Measurements from ENCODE around the gene RAPGEF1.
A peak's percentile ranks its signal among the peaks of the same experiment; 100 is the strongest.

RAPGEF1 gene

DNA sequence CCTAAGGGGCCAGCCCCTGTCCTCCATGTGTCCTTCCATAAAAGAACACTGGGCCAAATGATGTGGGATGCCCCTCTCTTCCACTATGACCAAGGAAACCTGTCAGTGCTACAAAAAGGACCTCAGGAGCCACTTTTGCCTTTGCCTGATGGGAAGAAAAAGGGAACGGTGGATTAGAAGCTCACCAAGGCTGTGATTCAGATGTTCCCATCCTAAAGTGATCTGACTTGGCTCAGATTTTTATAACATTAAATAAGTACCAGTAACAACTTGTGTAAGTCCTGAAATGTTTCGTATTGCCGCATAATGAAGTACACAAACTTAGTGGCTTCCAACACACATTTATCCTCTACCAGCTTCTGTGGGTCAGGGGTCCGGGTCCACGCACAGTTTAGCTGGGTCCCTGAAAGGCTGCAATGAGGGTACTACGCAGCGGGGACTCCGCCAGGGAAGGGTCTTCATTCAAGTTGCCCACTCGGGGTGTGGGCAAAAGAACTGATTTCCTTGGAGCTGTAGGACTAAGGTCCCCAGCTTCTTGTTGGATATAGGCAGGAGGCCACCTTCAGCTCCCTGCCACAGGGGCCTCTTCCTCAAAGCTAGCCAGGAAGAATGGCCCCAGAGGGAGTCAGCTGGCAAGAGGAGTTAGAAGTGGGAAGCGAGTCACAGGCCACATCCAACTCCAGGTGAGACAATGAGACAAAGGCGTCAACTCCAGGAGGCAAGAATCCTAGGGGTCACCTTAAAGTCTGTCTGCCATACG lies 60.4 kb downstream of the RAPGEF1 start:
- TF ChIP-seq POLR2AphosphoS5 (IDR thresholded peaks at IDR 0.05; ENCODE audit: borderline replicate concordance, low read depth, low read length) (no peak), FOXP2 (optimal IDR thresholded peaks at IDR 0.05; ENCODE audit: control extremely low read depth, extremely low read length, insufficient read depth) (no peak), EZH2 (IDR thresholded peaks at IDR 0.05) (no peak)
- H3K4me3 ChIP-seq, result 0 out of 2 replicates have a peak overlapping the region, but pooled peaks have one; percentile 39
- no peaks in the 10 kb centered on the region for H3K36me3 ChIP-seq (ENCODE audit: insufficient read depth, low read length)
- H3K9me3 ChIP-seq (ENCODE audit: low read depth, low read length), result no peaks in the 10 kb centered on the region
- H3K9ac ChIP-seq (ENCODE audit: insufficient read length), result no peak overlapping the region
- H3K27ac ChIP-seq, result no peak overlapping the region
- no peak for DNase-seq (ENCODE audit: low read depth, low spot score)

DNA sequence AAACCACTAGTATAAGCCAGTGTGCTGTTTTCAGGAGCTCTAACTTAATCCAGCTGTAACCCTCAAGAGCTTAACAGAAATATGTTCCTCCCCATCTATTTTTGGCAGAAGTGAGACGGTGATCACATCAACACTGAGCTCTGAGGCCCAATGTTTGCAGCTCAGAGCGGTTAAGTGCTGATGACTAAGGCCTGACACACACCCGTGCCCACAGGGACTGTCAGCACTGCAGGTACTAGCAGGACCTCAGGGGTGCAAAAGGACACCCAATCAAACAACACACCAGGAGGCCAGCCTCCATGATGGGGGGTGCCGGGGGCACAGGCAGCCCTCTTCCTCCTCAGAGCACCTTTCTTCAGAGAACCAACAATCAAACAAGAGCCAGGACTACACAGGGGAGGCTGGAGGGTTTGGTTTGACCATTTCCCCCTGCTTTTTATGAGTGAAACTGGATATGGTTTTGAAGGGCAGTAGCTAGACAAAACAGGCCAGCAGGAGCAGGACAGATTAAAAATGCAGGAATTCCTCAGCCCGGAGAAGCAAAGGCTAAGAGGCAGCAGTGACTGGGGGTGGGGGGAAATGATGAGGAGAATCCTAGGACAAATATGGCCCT lies 61.3 kb downstream of the RAPGEF1 start:
- H3K36me3 ChIP-seq (ENCODE audit: insufficient read depth, low read length), result no peaks in the 10 kb centered on the region
- no peak for TF ChIP-seq FOXP2 (optimal IDR thresholded peaks at IDR 0.05; ENCODE audit: control extremely low read depth, extremely low read length, insufficient read depth)
- TF ChIP-seq EZH2 (IDR thresholded peaks at IDR 0.05), result no peak
- no peak for TF ChIP-seq POLR2AphosphoS5 (IDR thresholded peaks at IDR 0.05; ENCODE audit: borderline replicate concordance, low read depth, low read length)
- H3K4me3 ChIP-seq, result peak overlapping the region; percentile 55
- H3K9me3 ChIP-seq (ENCODE audit: low read depth, low read length), result no peaks in the 10 kb centered on the region
- H3K9ac ChIP-seq (ENCODE audit: insufficient read length), result no peak overlapping the region
- H3K27ac ChIP-seq, result peak overlapping the region; percentile 78; the same call in 1 of the 2 replicates
- no peak for DNase-seq (ENCODE audit: low read depth, low spot score)

DNA sequence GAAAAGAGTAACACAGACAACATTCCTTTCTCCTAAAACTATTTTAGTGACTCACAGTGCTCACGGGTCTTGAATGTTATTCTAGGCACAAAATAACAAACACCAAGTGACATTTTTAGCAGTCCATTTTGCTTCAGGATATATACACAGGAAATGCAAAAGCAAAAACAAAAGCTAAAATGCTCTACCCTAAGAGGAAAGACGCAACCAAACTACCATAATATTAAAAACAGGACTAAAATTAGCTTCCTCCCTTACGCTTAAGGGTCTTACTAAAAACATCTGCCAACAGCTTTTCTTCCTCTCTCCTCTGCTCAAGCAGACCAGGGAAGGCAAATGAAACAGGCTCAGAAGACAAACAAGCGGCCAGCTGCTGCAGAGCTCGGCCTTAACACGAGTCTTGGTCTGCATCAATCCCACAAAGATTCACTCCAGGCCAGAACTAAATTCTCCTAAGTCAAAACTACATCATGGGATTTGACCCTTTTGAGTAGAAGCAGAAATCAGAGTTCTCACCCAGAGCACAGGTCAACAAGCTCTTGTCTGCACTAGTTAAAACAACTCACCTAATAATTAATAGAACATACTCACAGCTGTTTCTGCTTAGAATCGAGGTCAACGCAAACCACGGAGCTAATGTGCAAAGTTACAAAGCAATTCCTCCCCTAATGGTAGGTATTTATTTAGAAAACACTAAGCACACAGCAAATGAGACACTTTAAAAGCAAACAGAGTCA lies 62.3 kb downstream of the RAPGEF1 start:
- Histone ChIP-seq H3K4me3 (peak overlapping the region; percentile 55), H3K27ac (peak overlapping the region; percentile 78), H3K9me3 (ENCODE audit: low read depth, low read length) (no peaks in the 10 kb centered on the region), H3K9ac (ENCODE audit: insufficient read length) (no peak overlapping the region), H3K36me3 (ENCODE audit: insufficient read depth, low read length) (no peaks in the 10 kb centered on the region)
- TF ChIP-seq EZH2 (IDR thresholded peaks at IDR 0.05) (no peak), FOXP2 (optimal IDR thresholded peaks at IDR 0.05; ENCODE audit: control extremely low read depth, extremely low read length, insufficient read depth) (no peak), POLR2AphosphoS5 (IDR thresholded peaks at IDR 0.05; ENCODE audit: borderline replicate concordance, low read depth, low read length) (no peak)
- DNase-seq (ENCODE audit: low read depth, low spot score), result peak; percentile 18

DNA sequence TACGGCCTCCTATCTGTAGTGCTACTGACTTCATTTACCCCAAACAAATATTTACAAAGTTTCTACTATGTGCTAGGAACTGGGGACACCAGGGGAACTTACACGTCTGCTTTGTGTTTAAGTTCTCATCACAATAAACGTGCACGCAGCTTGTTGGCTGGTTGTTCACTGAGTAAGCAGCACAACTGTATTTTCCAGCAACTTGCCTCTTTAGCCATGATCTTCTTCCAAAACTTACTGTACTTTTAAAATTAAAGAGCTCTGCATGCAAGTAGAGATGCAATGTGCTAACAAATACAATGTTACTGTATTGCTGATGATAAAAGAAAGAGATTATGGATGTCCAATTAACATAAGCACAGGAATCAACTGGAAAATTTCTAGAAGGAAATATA lies 62.8 kb downstream of the RAPGEF1 start:
- no peak overlapping the region for H3K9ac ChIP-seq (ENCODE audit: insufficient read length)
- no peaks in the 10 kb centered on the region for H3K36me3 ChIP-seq (ENCODE audit: insufficient read depth, low read length)
- peak overlapping the region; percentile 78 for H3K27ac ChIP-seq
- no peak for TF ChIP-seq FOXP2 (optimal IDR thresholded peaks at IDR 0.05; ENCODE audit: control extremely low read depth, extremely low read length, insufficient read depth)
- TF ChIP-seq EZH2 (IDR thresholded peaks at IDR 0.05), result no peak
- TF ChIP-seq POLR2AphosphoS5 (IDR thresholded peaks at IDR 0.05; ENCODE audit: borderline replicate concordance, low read depth, low read length), result no peak
- H3K9me3 ChIP-seq (ENCODE audit: low read depth, low read length), result no peaks in the 10 kb centered on the region
- DNase-seq (ENCODE audit: low read depth, low spot score), result no peak
- H3K4me3 ChIP-seq, result peak overlapping the region; percentile 55

DNA sequence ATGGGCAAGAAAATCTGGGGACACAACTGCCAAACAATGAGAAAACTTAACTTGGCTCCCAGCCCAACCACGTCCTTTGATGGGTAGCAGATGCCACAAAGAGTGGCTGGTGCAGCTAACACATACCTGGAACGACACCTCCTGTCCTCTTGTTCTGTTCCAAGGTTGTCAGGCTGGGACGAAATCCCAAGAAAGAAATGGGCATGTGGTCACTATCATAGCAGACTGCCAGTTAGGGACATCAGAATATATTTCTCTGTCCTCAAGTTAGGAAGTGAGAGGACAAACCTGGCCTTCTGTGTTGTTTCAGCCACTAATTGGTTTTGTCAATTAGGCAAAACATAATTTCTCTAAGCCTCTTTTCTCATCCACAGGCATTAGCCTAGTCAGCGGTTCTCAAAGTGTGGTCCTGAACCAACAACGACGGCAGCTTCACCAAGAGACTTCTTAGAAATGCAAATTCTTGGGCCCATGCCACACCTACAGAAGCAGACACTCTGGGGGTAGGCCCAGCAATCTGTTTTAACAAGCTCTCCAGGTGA lies 63.4 kb downstream of the RAPGEF1 start:
- no peak for TF ChIP-seq FOXP2 (optimal IDR thresholded peaks at IDR 0.05; ENCODE audit: control extremely low read depth, extremely low read length, insufficient read depth)
- no peak for TF ChIP-seq POLR2AphosphoS5 (IDR thresholded peaks at IDR 0.05; ENCODE audit: borderline replicate concordance, low read depth, low read length)
- no peak for TF ChIP-seq EZH2 (IDR thresholded peaks at IDR 0.05)
- no peak for DNase-seq (ENCODE audit: low read depth, low spot score)
- no peaks in the 10 kb centered on the region for H3K9me3 ChIP-seq (ENCODE audit: low read depth, low read length)
- no peak overlapping the region for H3K4me3 ChIP-seq
- H3K27ac ChIP-seq, result peak overlapping the region; percentile 78
- H3K9ac ChIP-seq (ENCODE audit: insufficient read length), result no peak overlapping the region
- no peaks in the 10 kb centered on the region for H3K36me3 ChIP-seq (ENCODE audit: insufficient read depth, low read length)

DNA sequence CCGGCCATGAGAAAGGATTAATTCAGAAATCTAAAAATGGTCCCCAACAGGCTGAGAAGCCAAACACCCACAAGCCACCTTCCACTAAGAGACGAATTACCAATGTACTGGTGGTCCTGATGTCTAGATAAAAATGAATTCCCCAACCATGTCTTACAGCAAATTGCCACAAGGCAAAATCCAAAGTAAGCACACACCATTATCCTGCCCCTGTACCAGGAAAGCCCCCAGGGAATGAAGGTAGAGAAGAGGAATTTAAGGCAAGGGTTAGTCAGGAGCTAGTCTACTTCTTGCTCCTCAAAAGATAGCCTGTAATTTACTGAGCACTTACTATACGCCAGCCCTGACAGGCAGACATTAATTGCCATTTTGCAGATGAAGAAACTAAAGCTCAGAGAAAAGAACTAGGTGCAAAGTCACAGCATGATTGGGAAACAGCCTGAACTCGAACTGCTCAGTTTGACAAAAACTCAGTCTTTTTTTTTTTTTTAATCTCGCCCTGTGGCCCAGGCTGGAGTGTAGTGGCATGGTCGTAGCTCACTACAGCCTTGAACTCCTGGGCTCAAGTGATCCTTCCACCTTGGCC lies 64.3 kb downstream of the RAPGEF1 start:
- no peaks in the 10 kb centered on the region for H3K9me3 ChIP-seq (ENCODE audit: low read depth, low read length)
- TF ChIP-seq POLR2AphosphoS5 (IDR thresholded peaks at IDR 0.05; ENCODE audit: borderline replicate concordance, low read depth, low read length) (no peak), EZH2 (IDR thresholded peaks at IDR 0.05) (no peak), FOXP2 (optimal IDR thresholded peaks at IDR 0.05; ENCODE audit: control extremely low read depth, extremely low read length, insufficient read depth) (no peak)
- no peak overlapping the region for H3K9ac ChIP-seq (ENCODE audit: insufficient read length)
- DNase-seq (ENCODE audit: low read depth, low spot score), result no peak
- H3K36me3 ChIP-seq (ENCODE audit: insufficient read depth, low read length), result no peaks in the 10 kb centered on the region
- H3K4me3 ChIP-seq, result no peak overlapping the region
- H3K27ac ChIP-seq, result no peak overlapping the region

DNA sequence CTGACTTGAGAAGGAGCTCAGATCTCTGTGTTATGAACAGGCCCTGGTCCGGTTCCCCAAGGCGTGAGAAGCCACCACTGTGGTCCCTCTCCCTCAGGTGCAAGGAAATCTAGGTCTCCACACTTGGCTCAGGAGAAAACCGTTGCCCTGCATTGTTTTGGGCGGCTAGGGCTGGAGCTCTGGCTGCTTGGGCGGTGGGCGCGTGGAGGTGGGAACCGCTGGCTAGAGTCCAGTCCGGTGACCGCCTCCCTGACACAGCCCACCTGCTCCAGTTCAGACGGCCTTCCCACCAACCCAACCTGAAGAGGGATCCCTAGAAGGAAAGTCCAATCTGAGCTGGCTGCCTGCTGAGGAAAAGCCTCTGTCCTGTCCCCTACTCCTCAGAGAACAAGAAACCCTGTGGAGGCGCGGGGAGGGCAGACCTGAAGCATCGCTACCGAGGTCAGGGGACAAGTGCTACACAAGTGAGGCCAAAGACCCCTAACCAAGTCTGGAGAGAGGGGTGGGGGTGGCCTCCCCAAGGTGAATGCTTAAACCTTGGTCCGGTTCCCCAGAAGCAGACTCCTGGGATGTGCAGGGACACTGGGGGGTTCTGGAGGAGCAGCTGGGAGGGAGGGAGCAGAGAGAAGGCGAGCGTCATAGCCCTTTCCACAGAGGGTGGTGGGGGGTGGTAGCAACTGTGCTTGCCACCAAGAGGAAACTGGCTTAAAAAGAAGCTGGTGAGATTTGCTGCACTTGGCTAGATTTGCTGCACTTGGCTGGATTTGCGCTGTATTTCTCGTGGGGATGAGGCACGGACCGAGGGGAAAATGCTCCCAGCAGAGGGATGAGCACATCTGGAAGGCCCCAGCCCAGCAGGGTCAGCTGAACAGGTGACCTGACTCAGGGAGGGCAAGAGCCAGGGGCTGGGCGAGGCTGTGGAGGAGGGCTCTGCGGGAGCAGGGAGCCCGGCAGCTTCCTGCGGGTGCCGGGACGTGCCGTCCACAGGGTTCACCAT lies 65.2 kb downstream of the RAPGEF1 start:
- Histone ChIP-seq H3K4me3 (no peak overlapping the region), H3K9ac (ENCODE audit: insufficient read length) (no peak overlapping the region), H3K27ac (no peak overlapping the region), H3K9me3 (ENCODE audit: low read depth, low read length) (no peaks in the 10 kb centered on the region), H3K36me3 (ENCODE audit: insufficient read depth, low read length) (no peaks in the 10 kb centered on the region)
- no peak for DNase-seq (ENCODE audit: low read depth, low spot score)
- TF ChIP-seq POLR2AphosphoS5 (IDR thresholded peaks at IDR 0.05; ENCODE audit: borderline replicate concordance, low read depth, low read length) (no peak), EZH2 (IDR thresholded peaks at IDR 0.05) (no peak), FOXP2 (optimal IDR thresholded peaks at IDR 0.05; ENCODE audit: control extremely low read depth, extremely low read length, insufficient read depth) (no peak)

All from SK-N-MC (cell line).